GM18498 (cell line): ENCODE measurements around the gene STK35.
A peak's percentile ranks its signal among the peaks of the same experiment; 100 is the strongest.

Experiments
- ATAC-seq: cut with Tn5 transposase; IDR thresholded peaks from one replicate; pipeline ENCODE4 v1.9.1; 2021; ENCODE audit warnings: mild to moderate bottlenecking, moderate library complexity; ENCODE audit not compliant: unreplicated experiment

STK35 gene

DNA sequence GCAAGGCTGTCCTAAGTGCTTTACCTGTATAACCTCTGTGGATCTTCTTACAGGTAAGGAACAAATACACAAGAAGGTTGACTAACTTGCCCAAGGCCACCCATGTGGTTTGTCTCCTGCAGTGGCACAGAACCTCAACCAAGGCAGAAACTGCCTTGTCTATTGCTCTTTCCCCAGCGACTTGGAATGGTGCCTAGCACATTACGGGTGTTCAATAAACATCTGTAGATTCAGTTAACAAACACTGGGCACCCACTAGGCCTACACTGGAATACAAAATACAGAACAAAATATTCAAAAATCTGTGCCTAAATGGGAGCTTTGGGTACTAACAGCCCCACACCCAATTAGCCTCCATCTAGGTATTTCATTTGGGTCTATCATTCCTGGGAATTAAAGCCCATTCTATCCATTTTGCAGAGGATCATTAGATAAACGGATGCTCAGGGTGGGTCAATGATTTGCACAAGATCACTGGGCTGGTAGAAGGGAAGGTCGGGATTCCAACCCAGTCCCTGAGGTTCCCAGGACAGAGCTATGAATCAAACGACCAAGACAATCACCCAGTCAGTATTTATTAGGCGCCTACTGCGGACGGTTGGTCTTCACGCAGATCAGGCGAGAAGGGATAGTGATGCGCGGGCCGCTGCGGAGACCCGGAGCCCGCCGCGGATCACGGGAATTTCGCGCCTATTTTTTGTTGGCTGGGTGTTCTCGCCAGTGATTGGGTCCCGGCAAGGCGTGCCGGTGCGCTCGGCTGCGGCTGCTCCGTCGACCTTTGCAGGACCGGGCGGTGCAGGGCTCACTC is at the start of gene STK35:
Gene STK35 (plus strand): TSS at position 771 of the 808 bp plus-strand sequence. CDS start 55 bp downstream, outside the sequence.
- ATAC-seq = peak; percentile 49

DNA sequence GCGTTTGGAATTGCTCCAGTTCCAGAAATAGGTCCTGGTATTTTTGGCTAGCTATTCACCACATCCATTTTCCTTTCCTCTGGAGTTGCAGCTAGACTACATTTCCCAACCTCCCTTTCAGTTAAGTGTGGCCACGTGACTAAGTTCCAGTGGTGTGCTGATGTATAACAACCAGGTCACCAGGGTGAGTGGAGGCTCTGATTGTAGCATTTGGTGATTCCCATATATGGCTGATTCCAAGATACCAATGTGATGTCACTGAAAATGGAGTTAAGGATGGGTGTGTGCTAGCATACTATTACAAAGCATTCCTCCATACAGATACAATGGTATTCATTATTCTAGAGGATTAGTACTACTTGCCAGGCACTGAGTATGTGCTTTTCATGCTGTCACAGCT is 49.7 kb upstream of the STK35 start:
- ATAC-seq = no peak

- ATAC-seq = no peak
These were observed 48.9 kb upstream of the STK35 start for GRCh38 chr20:2052741-2053140.

- no peak for ATAC-seq
These were observed 48.0 kb upstream of the STK35 start for GRCh38 chr20:2053615-2054014.

DNA sequence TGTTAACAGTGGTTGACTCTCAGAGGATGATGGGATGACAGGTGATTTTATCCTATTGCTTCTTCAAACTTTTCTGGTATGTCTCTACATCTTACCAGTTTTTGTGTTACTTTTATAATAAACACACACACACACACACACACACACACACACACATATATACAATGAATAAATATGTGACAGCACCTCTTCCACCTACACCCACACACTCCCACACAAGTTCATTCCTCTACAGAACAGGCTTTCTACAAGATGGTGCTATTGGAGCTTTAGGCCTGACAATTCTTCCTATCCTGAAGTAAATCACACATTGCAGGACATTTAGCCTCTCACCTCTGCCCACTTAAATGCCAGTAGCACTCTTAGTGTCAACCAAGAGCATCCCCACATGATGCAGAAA is 46.7 kb upstream of the STK35 start:
- ATAC-seq = no peak

DNA sequence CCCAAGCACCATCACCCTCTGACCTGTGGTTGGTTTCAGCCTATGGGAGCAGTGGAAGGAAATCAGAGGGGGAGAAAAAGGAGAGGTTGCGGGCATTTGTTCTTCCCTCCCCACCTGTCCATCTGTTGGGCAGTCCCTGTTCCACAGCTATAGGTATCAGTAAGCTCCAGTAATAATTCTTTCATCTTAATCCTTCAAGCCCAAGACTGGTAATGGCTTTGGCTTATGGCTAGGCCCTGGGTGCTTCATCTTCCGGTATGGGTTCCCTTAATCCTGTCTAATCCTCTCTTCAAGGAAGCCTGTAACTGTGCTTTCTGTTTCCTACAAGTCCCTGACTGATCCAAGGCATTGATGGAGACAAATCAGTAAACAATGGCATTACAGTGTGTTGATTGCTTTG is 42.2 kb upstream of the STK35 start:
- no peak for ATAC-seq

DNA sequence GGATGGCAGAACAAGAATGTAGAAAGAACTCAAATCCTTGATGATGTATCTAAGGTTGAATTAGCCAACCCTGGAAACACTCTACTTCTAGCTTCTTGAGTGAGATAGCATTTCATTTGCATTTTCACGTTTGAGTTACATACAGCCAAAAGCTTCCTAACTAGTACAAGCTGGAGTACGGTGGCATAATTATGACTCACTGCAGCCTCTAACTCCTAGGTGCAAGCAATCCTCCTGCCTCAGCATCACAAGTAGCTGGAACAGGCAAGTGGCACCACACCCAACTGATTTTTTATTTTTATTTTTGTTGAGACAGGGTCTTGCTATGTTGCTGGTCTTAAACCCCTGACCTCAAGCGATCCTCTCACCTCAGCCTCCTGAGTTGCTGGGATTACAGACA is 36.5 kb upstream of the STK35 start:
- no peak for ATAC-seq

- ATAC-seq = no peak
These were observed 35.0 kb upstream of the STK35 start for GRCh38 chr20:2066461-2067122.

- ATAC-seq = no peak
These were observed 20.9 kb upstream of the STK35 start for GRCh38 chr20:2080532-2081224.

- no peak for ATAC-seq
These were observed 16.9 kb upstream of the STK35 start for GRCh38 chr20:2084703-2085102.

DNA sequence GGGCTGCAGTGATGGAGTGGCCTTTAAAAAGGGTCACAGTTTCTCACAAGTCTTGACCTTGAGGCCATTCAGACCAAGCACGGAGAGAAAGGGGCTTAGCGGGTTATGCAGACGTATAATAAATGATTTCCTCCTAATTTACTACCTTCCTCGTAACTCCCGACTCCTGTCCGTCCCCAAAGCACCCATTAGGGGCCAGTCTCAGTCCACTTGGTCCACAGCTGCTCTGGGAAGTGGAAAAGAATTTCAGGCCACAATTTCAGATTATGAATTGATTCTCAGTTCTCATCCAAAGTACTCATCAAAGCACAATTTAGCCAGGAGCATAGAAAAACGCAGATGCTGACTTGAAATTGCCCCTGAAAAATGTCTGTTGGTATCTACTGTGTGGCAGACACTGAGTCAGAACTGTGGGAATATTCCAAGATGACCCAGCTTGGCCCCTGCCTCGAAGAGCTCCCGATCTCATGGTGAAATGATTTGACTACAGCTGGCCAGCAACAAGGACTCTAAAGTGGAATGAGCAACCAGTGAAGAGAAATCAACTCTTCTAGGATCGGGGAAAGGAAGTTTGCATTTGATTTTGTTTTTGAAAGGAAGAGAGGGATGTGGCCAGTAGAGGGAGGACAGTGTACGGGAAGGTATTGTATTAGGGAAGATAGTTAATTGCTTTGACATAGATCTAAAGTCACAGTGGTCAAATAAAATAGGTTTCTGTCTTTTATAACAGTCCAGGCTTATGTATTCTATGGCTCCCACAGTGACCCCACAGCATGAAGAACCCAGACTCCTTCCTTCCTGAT is 15.2 kb upstream of the STK35 start:
- no peak for ATAC-seq

- ATAC-seq = no peak
These were observed 14.6 kb upstream of the STK35 start for GRCh38 chr20:2086980-2087377.

- ATAC-seq = no peak
These were observed 12.7 kb upstream of the STK35 start for GRCh38 chr20:2088891-2089290.

GRCh38 chr20:2089447-2089846 is 12.2 kb upstream of the STK35 start:
- ATAC-seq = no peak

DNA sequence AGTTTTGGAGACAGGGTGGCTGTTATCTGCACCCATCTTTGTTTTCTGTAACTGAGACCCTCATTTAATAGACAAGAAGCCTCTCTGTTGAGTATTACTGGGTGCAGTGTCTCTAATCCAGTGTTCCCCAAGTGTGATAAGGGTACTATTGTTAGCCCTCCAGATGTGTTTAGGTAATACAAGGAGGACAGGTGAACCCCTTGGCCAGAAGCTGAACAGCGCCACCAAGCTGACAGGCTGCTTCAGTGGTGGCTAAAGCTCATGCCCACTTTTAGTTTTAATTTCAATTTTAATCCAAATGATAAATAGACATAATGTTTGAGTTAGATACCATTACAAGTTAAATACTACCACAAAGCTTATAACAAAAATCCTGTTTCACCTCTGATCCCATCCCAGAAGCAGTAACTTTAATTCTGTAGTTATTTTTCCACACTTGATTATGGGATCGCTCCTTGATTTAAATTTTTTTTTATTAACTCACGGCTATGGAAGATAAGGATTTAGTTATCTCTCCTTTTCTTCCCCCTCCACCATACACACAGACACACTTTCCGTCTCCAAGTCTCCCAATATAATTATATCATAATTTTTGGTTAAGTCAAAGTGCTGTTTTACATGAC is 8.4 kb upstream of the STK35 start:
- no peak for ATAC-seq

- ATAC-seq = no peak
These were observed 7.7 kb upstream of the STK35 start for GRCh38 chr20:2093883-2094282.

- peak; percentile 79 for ATAC-seq
These were observed 398 bp downstream of the STK35 start for GRCh38 chr20:2101865-2102584.

GRCh38 chr20:2102585-2103460 is 1.2 kb downstream of the STK35 start:
- peak; percentile 68 for ATAC-seq
